MG63 (cell line): ENCODE data around the gene KAT7. TPM values are rescaled to one million over a fixed set of nuclear protein-coding genes. Genes with fewer than 3 reads are reported as not detected.

Source experiments
- DNase-seq: peaks from one replicate; pipeline ENCODE4 v3.0.0-alpha.2; 2020
- H3K27me3 ChIP-seq: fragments of 250-450 bp; sonication (Bioruptor Pico); 2 replicates; pipeline ENCODE4 v1.5.1; 2020; ENCODE audit warnings: mild to moderate bottlenecking, moderate library complexity
- H3K36me3 ChIP-seq: fragments of 250-450 bp; sonication (Bioruptor Pico); 2 replicates; pipeline ENCODE4 v1.5.1; 2020; ENCODE audit warnings: mild to moderate bottlenecking, moderate library complexity
- H3K4me3 ChIP-seq: fragments of 250-450 bp; sonication (Bioruptor Pico); 2 replicates; pipeline ENCODE4 v1.5.1; 2020; ENCODE audit warnings: mild to moderate bottlenecking, moderate library complexity
- H3K9me3 ChIP-seq: fragments of 250-450 bp; sonication (Bioruptor Pico); 2 replicates; pipeline ENCODE4 v1.5.1; 2020; ENCODE audit warnings: mild to moderate bottlenecking, moderate library complexity
- total RNA-seq: library from RNA; depleted of rRNA; stranded (reverse); fragments of >200 nt; shearing (Covaris generic); gene quantifications from 2 replicates; pipeline ENCODE4 v1.2.3, GENCODE V29; 2014; ENCODE audit warnings: low replicate concordance

Gene KAT7
- total RNA-seq, 1 experiment from 2014 or later = 31.0 TPM

DNA sequence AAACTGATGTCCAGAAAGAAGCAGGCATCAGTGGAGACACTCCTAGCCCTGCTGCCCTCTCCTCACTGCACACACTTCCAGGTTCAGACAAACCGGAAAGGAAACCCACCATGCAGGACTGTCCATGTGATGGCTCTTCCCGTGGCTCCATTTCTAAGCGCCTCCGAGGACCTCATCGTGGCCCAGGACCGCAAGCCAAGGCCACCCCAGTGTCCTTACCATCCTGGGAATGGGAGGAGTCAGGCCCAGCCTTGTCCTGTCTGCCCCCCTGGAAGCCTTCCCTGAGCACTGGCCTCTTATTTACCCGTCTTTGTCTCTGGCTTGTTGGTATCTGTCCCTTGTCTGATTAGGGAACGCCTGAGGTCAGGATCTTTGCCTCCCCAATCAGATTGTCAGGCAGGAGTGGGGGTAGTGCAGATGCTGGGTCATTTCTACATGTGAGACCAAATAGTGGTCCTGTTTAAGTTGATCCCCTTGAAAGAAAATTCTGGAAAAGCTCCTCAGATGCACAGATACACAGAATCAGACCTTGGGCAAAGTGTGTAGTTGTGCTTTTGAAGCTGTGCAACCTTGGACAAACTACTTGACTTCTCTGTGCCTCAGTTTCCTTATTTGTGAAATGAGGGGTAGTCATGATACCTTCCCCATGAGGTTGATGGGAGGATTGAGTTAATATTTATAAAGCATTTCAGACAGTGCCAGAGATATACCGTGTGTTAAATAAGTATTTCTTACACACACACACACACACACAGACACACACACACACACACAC is 58.6 kb downstream of the KAT7 start:
- no peak for DNase-seq
- Histone ChIP-seq H3K36me3 (no peaks in the 10 kb centered on the region; the same call in 1 of the 2 replicates), H3K9me3 (no peaks in the 10 kb centered on the region), H3K4me3 (no peak overlapping the region), H3K27me3 (no peaks in the 10 kb centered on the region)

DNA sequence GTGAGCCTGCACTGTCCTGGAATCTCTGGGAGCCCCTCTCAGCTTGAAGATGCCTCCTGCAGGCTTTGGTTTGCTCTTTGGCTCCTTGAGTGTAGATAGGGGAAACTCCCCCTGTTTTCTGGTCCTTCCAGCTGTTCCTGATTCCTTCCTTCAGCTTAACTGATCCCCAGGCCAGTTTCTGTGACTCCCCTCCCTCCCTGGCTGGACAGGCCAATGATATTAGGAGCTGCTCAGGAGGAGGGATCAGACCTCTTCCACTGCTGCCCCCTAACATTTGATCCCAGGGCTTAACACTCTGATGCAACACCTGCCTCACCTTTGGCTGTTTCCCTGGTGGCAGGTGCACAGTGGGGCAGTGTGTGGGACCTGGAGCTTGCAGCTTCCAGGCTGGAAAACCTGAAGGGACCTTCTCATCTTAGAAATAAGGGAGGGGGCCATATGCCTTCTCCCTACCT is 59.6 kb downstream of the KAT7 start, which contains the start of gene TAC4:
Gene TAC4, minus strand, starts transcription at position 51 of the 455 bp plus-strand sequence. CDS start 52 bp downstream, outside the sequence.
- no peaks in the 10 kb centered on the region for H3K9me3 ChIP-seq
- DNase-seq = no peak
- H3K36me3 ChIP-seq = no peaks in the 10 kb centered on the region; the same call in 1 of the 2 replicates
- H3K27me3 ChIP-seq = no peaks in the 10 kb centered on the region
- H3K4me3 ChIP-seq = no peak within 1 kb of the TSS

DNA sequence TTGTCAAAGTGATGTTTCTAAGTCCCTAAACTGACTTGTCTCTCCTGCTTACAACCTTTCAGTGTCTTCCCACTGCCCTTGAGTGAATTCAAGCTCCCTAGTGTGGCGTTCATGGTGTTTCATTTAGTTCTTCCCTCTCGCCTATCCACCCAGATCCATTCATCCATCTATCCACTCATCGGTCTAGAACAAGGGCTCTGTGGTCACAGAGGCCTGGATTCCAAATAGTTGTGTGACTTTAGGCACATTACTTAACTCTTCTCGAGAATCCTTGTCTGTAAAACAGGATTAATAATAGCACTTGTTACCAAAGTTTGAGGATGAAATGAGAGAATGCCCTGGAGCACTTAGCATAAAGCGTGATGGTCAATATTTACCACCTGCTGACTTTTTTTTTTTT is 60.3 kb downstream of the KAT7 start:
- H3K36me3 ChIP-seq = no peaks in the 10 kb centered on the region; the same call in 1 of the 2 replicates
- DNase-seq = no peak
- H3K27me3 ChIP-seq = no peaks in the 10 kb centered on the region
- no peak overlapping the region for H3K4me3 ChIP-seq
- H3K9me3 ChIP-seq = no peaks in the 10 kb centered on the region

DNA sequence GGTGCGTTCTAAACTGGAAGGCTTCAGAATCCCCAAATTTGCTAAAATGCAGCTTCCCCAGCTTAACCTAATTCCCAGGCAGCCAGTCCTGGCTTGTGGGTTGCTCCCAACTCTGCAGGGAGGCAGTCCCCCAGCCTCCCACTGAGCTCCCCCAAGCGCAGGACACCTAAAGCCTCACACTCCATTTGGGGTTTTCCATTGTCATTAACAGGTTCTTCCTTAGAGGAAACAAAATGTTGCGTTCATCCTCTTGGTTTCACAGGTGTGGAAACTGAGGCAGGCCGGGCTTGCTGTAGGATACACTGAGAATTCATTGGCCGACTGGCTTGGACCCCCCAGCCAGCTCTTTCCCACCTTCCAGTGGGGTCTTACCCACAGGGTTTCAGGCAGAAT is 61.7 kb downstream of the KAT7 start:
- no peaks in the 10 kb centered on the region for H3K27me3 ChIP-seq
- no peak for DNase-seq

DNA sequence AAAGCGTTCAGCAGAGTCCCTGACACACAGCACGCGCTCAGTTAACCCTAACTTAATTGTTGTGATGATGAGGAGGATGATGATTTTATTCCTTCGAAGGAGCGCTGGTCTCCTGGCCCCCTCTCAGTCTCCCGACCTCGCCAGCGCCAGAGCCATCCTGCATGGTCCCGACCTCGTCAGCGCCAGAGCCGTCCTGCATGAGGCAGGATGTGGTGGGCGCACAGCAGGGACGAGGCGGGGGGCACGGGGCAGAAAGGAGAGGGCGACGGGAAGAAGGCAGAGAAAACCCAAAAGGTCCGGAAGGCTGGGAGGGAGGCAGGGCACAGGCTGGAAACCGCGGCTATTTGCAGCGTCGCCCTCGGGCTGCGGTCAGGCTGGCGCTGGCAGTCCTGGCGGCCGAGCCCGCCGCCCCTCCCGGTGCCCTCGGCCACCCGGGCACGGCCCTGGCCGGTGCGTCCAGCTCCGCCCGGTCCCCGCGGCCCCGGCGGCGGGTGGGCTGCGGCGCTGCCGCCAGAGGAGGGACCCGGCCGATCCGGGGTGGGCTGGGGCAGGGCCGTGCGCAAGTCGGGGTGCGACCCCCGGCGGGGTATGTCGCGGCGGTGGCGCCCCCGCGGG is 62.4 kb downstream of the KAT7 start:
- Histone ChIP-seq H3K4me3 (no peak overlapping the region; the same call in 1 of the 2 replicates), H3K27me3 (no peaks in the 10 kb centered on the region), H3K36me3 (no peaks in the 10 kb centered on the region; the same call in 1 of the 2 replicates), H3K9me3 (no peaks in the 10 kb centered on the region)
- DNase-seq = no peak

More for the DNA sequence above, 61.7 kb downstream of the KAT7 start:
- no peak overlapping the region for H3K4me3 ChIP-seq
- H3K9me3 ChIP-seq = no peaks in the 10 kb centered on the region
- H3K36me3 ChIP-seq = no peaks in the 10 kb centered on the region; the same call in 1 of the 2 replicates

DNA sequence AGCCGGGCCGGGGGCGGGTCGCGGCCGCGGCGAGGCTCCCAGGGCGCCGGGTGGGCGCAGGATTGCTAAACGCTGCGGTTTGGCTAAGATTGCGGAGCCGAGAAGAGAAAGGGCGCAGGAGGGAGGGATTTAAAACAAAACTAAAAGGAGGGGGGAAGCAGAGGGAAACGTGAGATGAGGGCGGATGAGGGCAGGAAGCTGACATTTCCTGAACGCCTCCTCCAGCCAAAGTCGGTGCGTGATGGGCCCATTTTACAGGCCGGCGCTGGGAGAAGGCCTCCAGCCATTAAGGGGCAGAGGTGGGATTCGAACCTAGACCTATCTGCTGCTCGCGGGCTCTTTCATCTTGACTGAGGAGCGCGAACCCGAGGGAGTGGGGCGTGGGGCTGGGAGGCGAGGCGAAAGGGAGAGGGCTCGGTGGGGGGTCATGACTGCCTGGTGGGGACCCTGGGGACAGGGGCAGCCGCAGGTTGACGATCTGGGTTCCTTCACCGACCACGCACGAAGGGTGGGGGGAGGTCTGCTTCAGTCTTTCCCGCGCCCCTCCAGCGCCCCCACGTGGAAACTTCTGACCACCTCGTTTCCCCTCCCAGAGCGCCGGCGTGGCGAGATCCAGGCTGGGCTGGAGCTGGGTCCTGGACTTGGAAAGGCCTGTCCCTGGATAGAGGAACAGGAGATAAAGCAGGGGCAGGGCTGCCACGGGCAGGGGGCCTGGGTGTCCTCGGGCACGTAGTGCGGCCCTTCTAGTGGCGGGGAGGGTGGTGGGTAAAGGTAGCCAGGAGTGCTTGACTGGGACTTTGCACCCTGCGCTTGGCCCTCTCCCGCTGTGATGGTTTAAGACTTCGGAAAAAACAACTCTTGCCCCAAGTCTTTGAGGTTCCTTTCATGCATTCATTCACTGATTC is 63.2 kb downstream of the KAT7 start:
- no peaks in the 10 kb centered on the region for H3K27me3 ChIP-seq
- H3K4me3 ChIP-seq = peak overlapping the region; percentile 47
- no peaks in the 10 kb centered on the region for H3K9me3 ChIP-seq
- peak; percentile 67 for DNase-seq
- H3K36me3 ChIP-seq = no peaks in the 10 kb centered on the region; the same call in 1 of the 2 replicates

DNA sequence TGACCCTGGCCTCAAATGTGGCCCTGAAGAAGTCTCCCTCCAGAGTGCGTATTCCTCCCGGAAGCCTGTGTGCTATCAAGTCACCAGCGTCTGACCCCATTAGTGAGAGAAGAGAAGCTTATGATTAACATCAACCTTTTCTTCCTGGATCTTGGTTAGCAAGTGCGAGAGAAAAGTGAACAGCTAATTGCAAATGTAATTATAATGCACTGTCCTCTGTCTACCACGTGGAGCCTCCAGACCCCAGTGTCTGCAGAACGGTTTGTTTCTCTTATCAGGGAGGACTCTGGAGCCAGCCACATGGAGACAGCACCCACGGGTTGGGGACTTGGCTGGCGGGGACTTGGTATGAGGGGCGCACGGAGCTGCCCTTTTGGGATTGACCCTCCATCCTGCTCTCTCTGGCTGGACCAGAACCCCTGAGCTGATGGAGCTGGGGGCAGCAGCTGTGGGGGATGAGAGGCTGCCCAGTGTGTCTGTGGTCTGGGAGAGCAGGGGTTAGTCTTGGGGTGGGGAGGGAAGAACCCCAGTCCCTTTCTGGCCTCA is 65.1 kb downstream of the KAT7 start:
- Histone ChIP-seq H3K27me3 (no peaks in the 10 kb centered on the region), H3K4me3 (no peak overlapping the region), H3K9me3 (no peaks in the 10 kb centered on the region), H3K36me3 (no peaks in the 10 kb centered on the region)
- no peak for DNase-seq

DNA sequence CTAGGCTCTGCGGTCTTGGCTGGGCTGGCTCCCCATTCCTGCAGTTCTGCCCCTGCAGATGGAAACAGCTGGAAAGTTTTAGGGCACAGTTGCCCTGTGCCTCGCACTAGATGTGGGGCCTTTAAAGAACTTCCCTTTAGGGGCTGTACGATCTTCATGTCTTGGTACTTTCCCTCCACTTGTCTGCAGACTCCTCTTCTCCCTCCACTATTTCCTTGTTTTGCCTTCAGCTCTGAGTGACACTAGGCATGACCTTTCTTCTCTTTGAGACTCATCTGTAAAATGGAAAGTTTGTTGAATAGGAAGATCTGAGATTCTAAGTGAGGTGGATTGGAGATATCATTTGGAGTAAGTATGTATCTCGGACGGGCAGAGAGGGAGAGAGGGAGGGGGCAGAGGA is 65.6 kb downstream of the KAT7 start:
- H3K27me3 ChIP-seq = no peaks in the 10 kb centered on the region
- no peaks in the 10 kb centered on the region for H3K9me3 ChIP-seq
- no peak for DNase-seq
- H3K36me3 ChIP-seq = no peaks in the 10 kb centered on the region
- no peak overlapping the region for H3K4me3 ChIP-seq

DNA sequence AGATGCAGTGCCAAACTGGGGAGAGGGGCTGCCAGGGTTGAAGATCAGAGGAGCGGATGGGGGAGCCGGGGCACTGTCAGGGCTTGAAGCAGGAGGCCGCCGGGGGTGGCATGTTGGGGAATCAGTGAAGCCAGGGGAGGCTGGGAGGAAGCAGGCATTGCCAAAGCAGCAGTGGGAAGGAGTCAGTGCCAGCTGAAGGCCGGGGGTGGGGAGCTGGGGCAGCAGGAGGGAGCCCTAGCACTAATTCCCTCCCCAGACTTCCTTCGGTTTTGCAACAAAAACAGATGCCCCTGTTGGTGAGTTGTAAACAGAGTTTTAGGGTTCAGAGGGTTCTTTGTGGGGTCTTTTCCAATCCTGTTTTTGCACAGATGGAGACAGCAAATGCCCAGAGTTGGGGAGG is 70.3 kb downstream of the KAT7 start:
- Histone ChIP-seq H3K4me3 (no peak overlapping the region), H3K9me3 (no peaks in the 10 kb centered on the region), H3K36me3 (no peaks in the 10 kb centered on the region), H3K27me3 (no peaks in the 10 kb centered on the region)
- peak; percentile 54 for DNase-seq

DNA sequence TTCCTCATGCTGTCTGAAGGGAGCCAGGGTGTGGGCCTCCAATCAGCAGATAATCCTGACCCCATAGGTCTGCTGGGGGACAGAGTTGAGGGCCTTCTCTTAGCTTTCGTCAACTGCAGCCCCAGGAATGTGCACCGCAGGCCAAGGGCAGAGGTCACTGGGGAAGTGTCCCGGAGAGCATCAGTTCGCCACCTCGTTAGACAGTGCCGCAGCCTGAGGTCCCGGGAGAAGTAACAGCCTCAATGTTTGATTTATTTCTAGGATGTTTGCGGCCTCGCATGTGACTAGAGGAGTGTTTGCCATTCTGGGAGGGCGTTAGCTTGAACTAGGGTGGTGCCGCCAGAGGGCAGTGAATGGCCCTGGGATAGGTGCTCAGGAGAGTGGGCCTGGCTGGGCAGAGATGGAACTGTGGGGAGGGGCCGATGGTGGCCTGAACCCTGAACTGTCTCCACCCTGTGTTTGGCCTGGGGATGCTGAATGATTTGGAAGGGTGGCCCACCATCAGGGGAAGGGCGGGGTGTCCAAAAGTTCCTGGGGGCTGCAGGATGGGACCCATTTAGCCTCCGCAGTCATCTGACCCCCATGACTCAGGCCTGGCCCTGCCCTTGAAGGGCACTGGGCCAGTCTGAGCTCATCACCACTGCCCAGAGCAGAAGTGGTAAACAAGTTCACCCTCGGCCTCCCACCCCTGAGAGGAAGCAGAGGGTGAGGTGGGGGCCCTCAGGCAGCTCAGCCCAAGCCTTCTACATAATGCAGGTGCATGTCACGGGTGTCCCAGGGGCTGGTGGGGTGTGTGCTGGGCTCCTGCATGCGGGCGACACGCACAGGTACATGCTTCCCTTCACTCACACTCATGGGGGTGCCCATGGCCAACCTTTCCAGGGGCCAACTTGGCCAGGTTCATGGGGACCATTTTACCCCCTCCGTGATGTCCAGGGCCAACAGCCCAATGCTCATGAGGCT is 71.8 kb downstream of the KAT7 start:
- Histone ChIP-seq H3K27me3 (no peaks in the 10 kb centered on the region), H3K36me3 (no peaks in the 10 kb centered on the region), H3K9me3 (no peaks in the 10 kb centered on the region), H3K4me3 (no peak overlapping the region)
- DNase-seq = peak; percentile 40

DNA sequence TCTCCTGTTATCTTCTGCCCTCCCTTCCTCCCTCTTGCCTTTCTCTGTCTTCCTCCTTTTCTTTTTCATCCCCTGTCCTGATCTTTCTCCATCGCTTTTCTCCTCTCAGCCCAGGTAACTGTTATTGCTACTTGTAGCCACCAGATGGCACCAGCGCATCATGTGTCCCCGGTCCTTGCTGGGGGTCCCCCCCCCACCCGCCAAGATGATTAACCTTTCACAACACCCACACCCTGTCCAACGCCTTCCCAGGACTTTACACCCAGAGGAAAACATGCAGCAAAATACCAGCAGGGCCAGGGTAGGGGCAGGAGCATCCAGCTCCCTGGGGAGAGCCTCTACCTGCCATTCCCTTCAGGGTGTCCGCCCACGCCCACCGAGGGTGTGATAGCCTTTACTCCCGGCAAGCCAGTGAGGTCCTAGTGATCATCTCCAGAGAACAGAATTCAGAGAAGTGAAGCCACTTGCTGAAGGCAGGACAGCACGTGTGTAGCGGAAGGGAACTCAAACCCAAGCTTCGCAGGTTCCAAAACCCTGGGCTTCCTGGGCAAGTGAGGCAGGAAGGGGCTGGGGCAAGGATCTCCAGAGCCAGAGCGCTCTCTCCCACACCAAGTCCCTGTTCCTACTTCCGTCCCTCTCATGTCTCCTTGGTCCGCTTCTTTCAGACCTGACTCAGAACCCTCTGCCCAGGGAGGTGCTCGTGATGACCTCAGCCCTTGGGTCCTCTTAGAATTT is 72.8 kb downstream of the KAT7 start:
- Histone ChIP-seq H3K9me3 (no peaks in the 10 kb centered on the region), H3K4me3 (no peak overlapping the region), H3K36me3 (no peaks in the 10 kb centered on the region), H3K27me3 (no peaks in the 10 kb centered on the region)
- peak; percentile 43 for DNase-seq

DNA sequence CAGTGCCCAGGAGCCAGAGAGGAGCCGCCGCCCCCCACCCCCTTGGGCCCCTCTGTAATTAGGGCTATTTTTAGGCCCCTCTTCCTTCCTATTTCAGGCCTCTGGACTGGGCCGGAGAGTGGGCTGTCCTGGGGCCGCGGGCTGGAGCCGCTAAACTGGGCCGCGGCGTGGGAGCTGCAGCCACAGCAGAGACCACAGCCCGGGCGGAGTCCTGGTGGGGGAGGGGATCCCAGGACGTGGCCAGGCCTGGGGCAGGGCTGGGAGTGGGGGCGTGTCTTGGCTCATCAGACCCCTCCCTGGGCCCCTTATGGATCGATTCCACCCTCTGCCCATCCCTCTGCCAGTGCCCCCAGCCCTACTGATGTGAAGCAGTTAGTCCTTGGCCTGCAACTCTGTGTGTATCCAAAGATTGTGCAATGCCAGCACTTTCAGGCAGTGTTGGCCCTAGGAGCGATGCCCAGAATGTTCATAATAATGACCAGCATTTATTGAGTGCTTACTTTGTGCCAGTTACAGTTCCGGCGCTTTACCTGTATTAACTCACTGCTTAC is 74.4 kb downstream of the KAT7 start:
- Histone ChIP-seq H3K27me3 (no peaks in the 10 kb centered on the region), H3K36me3 (no peaks in the 10 kb centered on the region), H3K9me3 (no peaks in the 10 kb centered on the region), H3K4me3 (no peak overlapping the region)
- DNase-seq = no peak

DNA sequence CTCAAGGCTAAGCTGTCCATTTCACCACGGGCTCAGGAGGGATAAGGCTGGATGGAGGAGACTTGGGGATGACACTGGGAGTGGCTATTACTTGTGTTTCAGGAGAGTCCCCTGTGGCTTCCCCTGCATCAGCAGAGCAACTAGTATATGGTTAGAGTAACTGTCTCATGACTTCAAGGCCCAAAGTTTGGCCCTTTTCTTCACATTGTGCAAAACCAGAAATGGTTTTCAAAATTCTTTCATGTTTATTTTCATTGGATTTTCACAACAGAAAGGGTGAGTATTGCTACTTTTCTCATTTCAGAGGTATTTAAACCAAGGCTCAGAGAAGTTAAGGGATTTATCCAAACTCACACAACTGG is 77.5 kb downstream of the KAT7 start:
- no peak for DNase-seq
- H3K36me3 ChIP-seq = no peaks in the 10 kb centered on the region
- no peak overlapping the region for H3K4me3 ChIP-seq
- H3K9me3 ChIP-seq = no peaks in the 10 kb centered on the region
- H3K27me3 ChIP-seq = no peaks in the 10 kb centered on the region

DNA sequence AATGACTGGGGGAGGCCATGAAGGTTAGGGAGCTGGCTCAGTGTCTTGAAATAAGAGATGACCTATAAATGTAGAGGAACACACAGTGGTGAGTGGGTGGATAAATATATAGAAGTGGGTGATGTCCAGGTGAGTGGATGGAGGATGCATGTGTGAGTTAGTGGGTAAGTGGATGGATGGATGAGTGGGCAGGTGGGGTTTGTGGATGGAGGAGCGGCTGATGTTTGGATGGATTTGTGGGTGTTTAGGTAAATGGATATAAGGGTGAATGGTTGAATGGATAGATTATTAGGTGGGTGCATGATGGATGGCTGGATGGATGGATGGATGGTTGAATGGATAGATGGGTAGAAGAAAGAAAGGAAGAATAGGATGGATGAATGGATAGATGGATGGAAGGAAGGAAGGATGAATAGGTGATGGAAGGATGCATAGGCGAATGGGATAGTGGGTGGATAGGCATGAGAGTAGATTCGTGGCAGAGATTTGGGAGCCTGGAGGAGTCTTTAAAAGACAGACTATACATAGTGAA is 78.5 kb downstream of the KAT7 start:
- H3K9me3 ChIP-seq = no peaks in the 10 kb centered on the region
- no peak overlapping the region for H3K4me3 ChIP-seq
- no peak for DNase-seq
- no peaks in the 10 kb centered on the region for H3K27me3 ChIP-seq
- no peaks in the 10 kb centered on the region for H3K36me3 ChIP-seq

DNA sequence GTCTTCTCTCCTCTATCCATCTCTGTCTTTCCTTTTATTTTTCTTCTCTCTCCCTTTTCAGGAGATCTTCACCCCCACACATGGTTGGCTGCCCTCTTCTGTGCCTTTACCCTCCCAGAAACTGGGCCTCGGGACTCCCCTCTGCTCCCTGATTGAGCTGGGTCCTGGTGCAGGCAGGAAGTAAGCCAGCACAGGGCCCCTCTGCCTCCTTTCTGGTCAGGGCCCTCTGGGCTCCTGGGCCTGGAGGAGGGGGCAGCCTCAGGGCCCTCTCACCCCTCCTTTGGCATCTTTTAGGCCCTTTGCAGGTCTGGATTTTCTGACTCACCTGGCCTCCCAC is 80.5 kb downstream of the KAT7 start:
- no peaks in the 10 kb centered on the region for H3K27me3 ChIP-seq
- H3K36me3 ChIP-seq = no peaks in the 10 kb centered on the region
- no peaks in the 10 kb centered on the region for H3K9me3 ChIP-seq
- no peak overlapping the region for H3K4me3 ChIP-seq
- no peak for DNase-seq
